AG09319 (cell line): ENCODE measurements around the gene DCC.

Experiments
- DNase-seq: peaks from one replicate; pipeline ENCODE4 v3.0.0-alpha.2; 2010; ENCODE audit warnings: low read depth; ENCODE audit errors: extremely low read depth
- CTCF ChIP-seq: IDR thresholded peaks from 2 replicates; pipeline ENCODE4 v1.5.1; 2011; ENCODE audit warnings: low read depth, mild to moderate bottlenecking, inconsistent platforms, low read length, moderate library complexity

The DCC gene

GRCh38 chr18:53147472-53147871 lies 807.5 kb downstream of the DCC start:
- no peak for TF ChIP-seq CTCF
- no peak for DNase-seq

- TF ChIP-seq CTCF: no peak
- no peak for DNase-seq
Measured at GRCh38 chr18:53148123-53148522, 808.1 kb downstream of the DCC start.

GRCh38 chr18:53152476-53152875 lies 812.5 kb downstream of the DCC start:
- no peak for TF ChIP-seq CTCF
- no peak for DNase-seq

- TF ChIP-seq CTCF: no peak
- DNase-seq: no peak
Measured at GRCh38 chr18:53153281-53153680, 813.3 kb downstream of the DCC start.

- DNase-seq: no peak
- TF ChIP-seq CTCF: no peak
Measured at GRCh38 chr18:53153800-53154199, 813.8 kb downstream of the DCC start.

- no peak for DNase-seq
- TF ChIP-seq CTCF: no peak
Measured at GRCh38 chr18:53165770-53166169, 825.8 kb downstream of the DCC start.

- no peak for DNase-seq
- TF ChIP-seq CTCF: no peak
Measured at GRCh38 chr18:53169346-53169745, 829.3 kb downstream of the DCC start.

- no peak for DNase-seq
- no peak for TF ChIP-seq CTCF
Measured at GRCh38 chr18:53191634-53192033, 851.6 kb downstream of the DCC start.
